Panc1 (cell line): Measurements from ENCODE around the gene TMEM163. TPM values are rescaled to one million over a fixed set of nuclear protein-coding genes. Genes with fewer than 3 reads are reported as not detected.

Experiments used
- ATAC-seq: fragments of 200-7000 bp; cut with Tn5 transposase; 2 replicates; pipeline ENCODE4 v1.9.1; 2020; ENCODE audit warnings: mild to moderate bottlenecking, moderate library complexity
- BruUV-seq: library from RNA; stranded (reverse); fragments of 400-500 nt; replicated peaks from 2 replicates; lab custom pipeline; 2021; lab: Mats Ljungman, UMichigan
- CTCF ChIA-PET: fragments of 300-600 bp; sonication (Branson Sonifier 250); formaldehyde crosslinking; loops from one replicate; lab custom pipeline; 2022; ENCODE audit warnings: antibody characterized with exemption; lab: Charles Lee
- POLR2A ChIA-PET: fragments of 300-600 bp; sonication (Branson Sonifier 250); formaldehyde crosslinking; loops from one replicate; lab custom pipeline; 2022; ENCODE audit warnings: antibody characterized with exemption; lab: Charles Lee
- DNase-seq: peaks from one replicate; pipeline ENCODE4 v3.0.0-alpha.2; 2010; ENCODE audit warnings: low read depth, low spot score
- H3K27ac ChIP-seq: 2 replicates; pipeline ENCODE4 v1.5.1; 2011; ENCODE audit warnings: mild to moderate bottlenecking, low read length, inconsistent platforms
- H3K27me3 ChIP-seq: fragments of 200-500 bp; sonication (Bioruptor generic); 2 replicates; pipeline ENCODE4 v1.6.0; 2014; ENCODE audit warnings: low read length, inconsistent platforms; ENCODE audit not compliant: control insufficient read depth, insufficient read depth
- H3K36me3 ChIP-seq: fragments of 200-500 bp; sonication (Bioruptor generic); 2 replicates; pipeline ENCODE4 v1.5.1; 2014; ENCODE audit warnings: inconsistent platforms, mild to moderate bottlenecking, low read length, moderate library complexity; ENCODE audit not compliant: control insufficient read depth, insufficient read depth
- H3K4me1 ChIP-seq: 2 replicates; pipeline ENCODE4 v1.5.1; 2011; ENCODE audit warnings: inconsistent platforms, mild to moderate bottlenecking, low read length, moderate library complexity; ENCODE audit not compliant: control insufficient read depth, insufficient read depth
- H3K4me3 ChIP-seq, 2 experiments: 2 replicates each; pipeline ENCODE4 v1.5.1; 2011 to 2012; ENCODE audit warnings: low read depth in 2 of 2, low read length in 2 of 2, mild to moderate bottlenecking in 2 of 2, inconsistent platforms in 1 of 2, moderate library complexity in 1 of 2
- H3K9me3 ChIP-seq: fragments of 200-500 bp; sonication (Bioruptor generic); 2 replicates; pipeline ENCODE4 v1.5.1; 2014; ENCODE audit warnings: low read depth, mild to moderate bottlenecking, inconsistent platforms, low read length, moderate library complexity; ENCODE audit not compliant: control insufficient read depth, insufficient read depth
- CTCF ChIP-seq: fragments of 450-650 bp; IDR thresholded peaks from 2 replicates; pipeline ENCODE4 v1.5.1; 2017; ENCODE audit warnings: mild to moderate bottlenecking
- POLR2AphosphoS5 ChIP-seq: IDR thresholded peaks from 2 replicates; pipeline ENCODE4 v1.6.1; 2012; ENCODE audit warnings: mild to moderate bottlenecking, low read depth, low read length, moderate library complexity
- SIN3A ChIP-seq: IDR thresholded peaks from 2 replicates; pipeline ENCODE4 v1.6.1; 2012; ENCODE audit warnings: low read depth, mild to moderate bottlenecking, low read length, moderate library complexity, borderline replicate concordance; ENCODE audit not compliant: insufficient read depth
- TCF7L2 ChIP-seq: IDR thresholded peaks from 2 replicates; pipeline ENCODE4 v1.6.1; 2011; ENCODE audit warnings: mild to moderate bottlenecking, low read depth, low read length, inconsistent platforms
- in situ Hi-C: cut with HindIII; loops from 2 replicates; pipeline ENCODE4 v1.10.0; 2016; ENCODE audit warnings: low sequenced_read_pairs, low pct_unique_long_range_greater_than_20kb
- intact Hi-C: fragments of 100-400 bp; cut with micrococcal nuclease; formaldehyde crosslinking; loops from one replicate; pipeline ENCODE4 v1.10.0; 2022; ENCODE audit not compliant: unreplicated experiment
- total RNA-seq: library from RNA; stranded (reverse); gene quantifications from one replicate; pipeline ENCODE4 v1.2.1, GENCODE V29; 2021; ENCODE audit not compliant: unreplicated experiment
- TF ChIP-seq, protein P1 (sequence below), 2 experiments: IDR thresholded peaks; 2 replicates each; pipeline ENCODE4 v1.6.1; 2011 to 2012; ENCODE audit warnings: low read depth in 2 of 2, control low read depth in 1 of 2, low read length in 1 of 2, mild to moderate bottlenecking in 1 of 2, moderate library complexity in 1 of 2; ENCODE audit not compliant: insufficient read depth in 1 of 2

The TMEM163 gene
- total RNA-seq, 1 experiment from 2014 or later, result not detected

DNA sequence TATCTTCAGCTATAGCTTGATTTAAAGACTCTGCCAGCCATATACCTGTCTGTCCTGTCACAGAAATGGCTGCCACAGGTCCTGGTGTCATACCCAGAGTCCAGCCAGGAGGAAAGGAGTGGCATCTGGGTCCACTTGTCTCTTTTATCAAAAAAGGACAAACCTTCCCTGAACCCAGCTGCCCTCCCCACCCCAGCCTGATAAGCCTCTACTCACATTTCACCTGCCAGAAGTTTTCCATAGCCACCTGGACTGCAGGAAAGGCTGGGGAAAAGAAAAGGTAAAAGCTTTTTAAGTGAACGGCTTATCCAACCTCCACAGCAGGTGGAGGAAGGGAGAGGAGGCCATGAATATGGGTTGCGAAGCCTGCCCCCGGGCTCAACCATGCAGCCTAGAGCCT is 32.8 kb downstream of the TMEM163 start:
- in situ Hi-C loops, result no loop called here
- DNase-seq (no peak), ATAC-seq (no peak)
- Histone ChIP-seq H3K9me3 (no peaks in the 10 kb centered on the region), H3K4me3 (no peak overlapping the region), H3K27me3 (0 out of 2 replicates have a peak, but pooled peaks cover 4% of the 10 kb centered on the region), H3K27ac (no peak overlapping the region), H3K36me3 (no peaks in the 10 kb centered on the region), H3K4me1 (no peaks in the 10 kb centered on the region)
- ChIA-PET CTCF (no interaction called here), POLR2A (no interaction called here)
- no TSS peak for BruUV-seq
- TF ChIP-seq CTCF, result no peak
- TF ChIP-seq POLR2AphosphoS5, result no peak
- TF ChIP-seq, protein P1, sequence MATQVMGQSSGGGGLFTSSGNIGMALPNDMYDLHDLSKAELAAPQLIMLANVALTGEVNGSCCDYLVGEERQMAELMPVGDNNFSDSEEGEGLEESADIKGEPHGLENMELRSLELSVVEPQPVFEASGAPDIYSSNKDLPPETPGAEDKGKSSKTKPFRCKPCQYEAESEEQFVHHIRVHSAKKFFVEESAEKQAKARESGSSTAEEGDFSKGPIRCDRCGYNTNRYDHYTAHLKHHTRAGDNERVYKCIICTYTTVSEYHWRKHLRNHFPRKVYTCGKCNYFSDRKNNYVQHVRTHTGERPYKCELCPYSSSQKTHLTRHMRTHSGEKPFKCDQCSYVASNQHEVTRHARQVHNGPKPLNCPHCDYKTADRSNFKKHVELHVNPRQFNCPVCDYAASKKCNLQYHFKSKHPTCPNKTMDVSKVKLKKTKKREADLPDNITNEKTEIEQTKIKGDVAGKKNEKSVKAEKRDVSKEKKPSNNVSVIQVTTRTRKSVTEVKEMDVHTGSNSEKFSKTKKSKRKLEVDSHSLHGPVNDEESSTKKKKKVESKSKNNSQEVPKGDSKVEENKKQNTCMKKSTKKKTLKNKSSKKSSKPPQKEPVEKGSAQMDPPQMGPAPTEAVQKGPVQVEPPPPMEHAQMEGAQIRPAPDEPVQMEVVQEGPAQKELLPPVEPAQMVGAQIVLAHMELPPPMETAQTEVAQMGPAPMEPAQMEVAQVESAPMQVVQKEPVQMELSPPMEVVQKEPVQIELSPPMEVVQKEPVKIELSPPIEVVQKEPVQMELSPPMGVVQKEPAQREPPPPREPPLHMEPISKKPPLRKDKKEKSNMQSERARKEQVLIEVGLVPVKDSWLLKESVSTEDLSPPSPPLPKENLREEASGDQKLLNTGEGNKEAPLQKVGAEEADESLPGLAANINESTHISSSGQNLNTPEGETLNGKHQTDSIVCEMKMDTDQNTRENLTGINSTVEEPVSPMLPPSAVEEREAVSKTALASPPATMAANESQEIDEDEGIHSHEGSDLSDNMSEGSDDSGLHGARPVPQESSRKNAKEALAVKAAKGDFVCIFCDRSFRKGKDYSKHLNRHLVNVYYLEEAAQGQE (IDR thresholded peaks at IDR 0.05; ENCODE audit: insufficient read depth in 1 of 2, low read depth in 2 of 2, low read length in 1 of 2), result no peak
- TF ChIP-seq SIN3A, result no peak
- intact Hi-C loops, result no loop called here

- TF ChIP-seq, protein P1 (IDR thresholded peaks at IDR 0.05; ENCODE audit: insufficient read depth in 1 of 2, low read depth in 2 of 2, low read length in 1 of 2), result no peak
- TF ChIP-seq POLR2AphosphoS5 (no peak), TCF7L2 (no peak), SIN3A (no peak), CTCF (no peak)
- POLR2A ChIA-PET, result no interaction called here
- peak; percentile 56; the same call in 1 of the 2 replicates for ATAC-seq
- CTCF ChIA-PET, result no interaction called here
- H3K9me3 ChIP-seq, result no peaks in the 10 kb centered on the region
- H3K4me3 ChIP-seq, result no peak overlapping the region
- H3K27me3 ChIP-seq, result 0 out of 2 replicates have a peak, but pooled peaks cover 5% of the 10 kb centered on the region
- intact Hi-C loops (no loop called here), in situ Hi-C loops (no loop called here)
- no peak overlapping the region for H3K27ac ChIP-seq
- H3K4me1 ChIP-seq, result no peaks in the 10 kb centered on the region
- DNase-seq, result no peak
- no TSS peak for BruUV-seq
- H3K36me3 ChIP-seq, result no peaks in the 10 kb centered on the region
These were observed 35.2 kb downstream of the TMEM163 start for GRCh38 chr2:134683561-134684112.
